HepG2 (cell line): Measurements from ENCODE around the gene RBM19. TPM values are rescaled to one million over a fixed set of nuclear protein-coding genes. Genes with fewer than 3 reads are reported as not detected.

Experiments
- MIXL1 ChIP-seq: IDR thresholded peaks from 2 replicates; pipeline ENCODE4 v1.6.1; 2016
- SNAPC2 ChIP-seq: sonication (generic); formaldehyde crosslinking; IDR thresholded peaks from 2 replicates; pipeline ENCODE4 v1.8.1; 2022; ENCODE audit warnings: mild to moderate bottlenecking, missing genetic modification reagents
- TBX3 ChIP-seq: fragments of 450-650 bp; IDR thresholded peaks from 2 replicates; pipeline ENCODE4 v1.6.1; 2017; ENCODE audit warnings: antibody characterized with exemption, mild to moderate bottlenecking, inconsistent platforms, borderline replicate concordance
- ZBTB21 ChIP-seq: sonication (generic); formaldehyde crosslinking; IDR thresholded peaks from 2 replicates; pipeline ENCODE4 v1.4.0; 2020; ENCODE audit warnings: missing genetic modification reagents
- ZNF790 ChIP-seq: sonication (generic); formaldehyde crosslinking; IDR thresholded peaks from 2 replicates; pipeline ENCODE4 v1.8.0; 2022; ENCODE audit warnings: missing genetic modification reagents, mild to moderate bottlenecking, borderline replicate concordance
- polyA plus RNA-seq, 8 experiments: library from polyadenylated mRNA; depleted of rRNA in 3 of 8; stranded (reverse) in 7 of 8; unstranded in 1 of 8; fragments of >200 nt; fragmentation: Illumina TruSeq in 4 of 8; extraction: Trizol in 4 of 8; gene quantifications; 2 replicates each; pipeline versions ENCODE4 v1.2.1 to v1.2.3, GENCODE V29; 2011 to 2016; ENCODE audit warnings: low read depth in 4 of 8, missing spikeins in 1 of 8, mixed read lengths in 1 of 8; ENCODE audit not compliant: insufficient read depth in 1 of 8
- total RNA-seq, 5 experiments: library from RNA; depleted of rRNA; stranded (reverse); fragments of >200 nt; fragmentation: Illumina TruSeq; extraction: Trizol; gene quantifications; 2 replicates each; pipeline ENCODE4 v1.2.3, GENCODE V29; 2016; ENCODE audit warnings: low read depth in 1 of 5
- TF ChIP-seq, protein P1 (sequence below): sonication (generic); formaldehyde crosslinking; IDR thresholded peaks from 2 replicates; pipeline ENCODE4 v1.4.0; 2020; ENCODE audit warnings: missing genetic modification reagents
- TF ChIP-seq, protein P2 (sequence below): sonication (generic); formaldehyde crosslinking; IDR thresholded peaks from 2 replicates; pipeline ENCODE4 v1.4.0; 2020; ENCODE audit warnings: missing genetic modification reagents
- TF ChIP-seq, protein P3 (sequence below): sonication (generic); formaldehyde crosslinking; IDR thresholded peaks from 2 replicates; pipeline ENCODE4 v1.8.1; 2022; ENCODE audit warnings: low read depth, mild to moderate bottlenecking, missing genetic modification reagents
- TF ChIP-seq, protein P4 (sequence below): IDR thresholded peaks from 2 replicates; pipeline ENCODE4 v1.6.1; 2012; ENCODE audit warnings: inconsistent platforms
- TF ChIP-seq, protein P5 (sequence below): sonication (generic); formaldehyde crosslinking; IDR thresholded peaks from 2 replicates; pipeline ENCODE4 v1.4.0; 2020; ENCODE audit warnings: missing genetic modification reagents
- TF ChIP-seq, protein P6 (sequence below): fragments of 450-650 bp; IDR thresholded peaks from 2 replicates; pipeline ENCODE4 v1.6.1; 2017

The RBM19 gene
- total and polyA plus RNA-seq, 2 of the 13 experiments (the other 11 are each of a cell fraction or from before 2014, with no cell fraction given) = 19.3 to 32.2 TPM

DNA sequence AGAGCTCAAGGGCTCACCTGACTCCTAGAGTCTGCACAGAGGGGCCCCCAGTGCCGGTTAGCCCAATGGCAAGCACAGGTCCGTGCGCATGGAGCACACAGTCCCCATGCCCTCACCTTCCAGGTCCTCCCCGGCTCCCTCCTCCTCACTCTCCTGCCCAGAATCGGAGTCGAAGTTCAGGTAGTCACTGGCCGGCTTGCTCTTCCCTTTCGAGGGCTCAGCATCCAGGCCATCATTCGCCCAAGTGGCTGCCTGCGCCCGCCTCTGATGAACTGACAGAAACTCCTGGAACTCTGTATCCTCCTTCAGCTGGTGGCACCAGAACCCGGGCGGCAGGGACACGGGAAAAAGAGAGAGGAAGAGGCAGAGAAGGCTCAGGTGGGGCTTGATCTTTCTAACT is 7.0 kb downstream of the RBM19 start (continued):
- TF ChIP-seq, protein P1, sequence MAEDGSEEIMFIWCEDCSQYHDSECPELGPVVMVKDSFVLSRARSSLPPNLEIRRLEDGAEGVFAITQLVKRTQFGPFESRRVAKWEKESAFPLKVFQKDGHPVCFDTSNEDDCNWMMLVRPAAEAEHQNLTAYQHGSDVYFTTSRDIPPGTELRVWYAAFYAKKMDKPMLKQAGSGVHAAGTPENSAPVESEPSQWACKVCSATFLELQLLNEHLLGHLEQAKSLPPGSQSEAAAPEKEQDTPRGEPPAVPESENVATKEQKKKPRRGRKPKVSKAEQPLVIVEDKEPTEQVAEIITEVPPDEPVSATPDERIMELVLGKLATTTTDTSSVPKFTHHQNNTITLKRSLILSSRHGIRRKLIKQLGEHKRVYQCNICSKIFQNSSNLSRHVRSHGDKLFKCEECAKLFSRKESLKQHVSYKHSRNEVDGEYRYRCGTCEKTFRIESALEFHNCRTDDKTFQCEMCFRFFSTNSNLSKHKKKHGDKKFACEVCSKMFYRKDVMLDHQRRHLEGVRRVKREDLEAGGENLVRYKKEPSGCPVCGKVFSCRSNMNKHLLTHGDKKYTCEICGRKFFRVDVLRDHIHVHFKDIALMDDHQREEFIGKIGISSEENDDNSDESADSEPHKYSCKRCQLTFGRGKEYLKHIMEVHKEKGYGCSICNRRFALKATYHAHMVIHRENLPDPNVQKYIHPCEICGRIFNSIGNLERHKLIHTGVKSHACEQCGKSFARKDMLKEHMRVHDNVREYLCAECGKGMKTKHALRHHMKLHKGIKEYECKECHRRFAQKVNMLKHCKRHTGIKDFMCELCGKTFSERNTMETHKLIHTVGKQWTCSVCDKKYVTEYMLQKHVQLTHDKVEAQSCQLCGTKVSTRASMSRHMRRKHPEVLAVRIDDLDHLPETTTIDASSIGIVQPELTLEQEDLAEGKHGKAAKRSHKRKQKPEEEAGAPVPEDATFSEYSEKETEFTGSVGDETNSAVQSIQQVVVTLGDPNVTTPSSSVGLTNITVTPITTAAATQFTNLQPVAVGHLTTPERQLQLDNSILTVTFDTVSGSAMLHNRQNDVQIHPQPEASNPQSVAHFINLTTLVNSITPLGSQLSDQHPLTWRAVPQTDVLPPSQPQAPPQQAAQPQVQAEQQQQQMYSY (CRISPR knock-in tag) = no peak
- TF ChIP-seq, protein P2, sequence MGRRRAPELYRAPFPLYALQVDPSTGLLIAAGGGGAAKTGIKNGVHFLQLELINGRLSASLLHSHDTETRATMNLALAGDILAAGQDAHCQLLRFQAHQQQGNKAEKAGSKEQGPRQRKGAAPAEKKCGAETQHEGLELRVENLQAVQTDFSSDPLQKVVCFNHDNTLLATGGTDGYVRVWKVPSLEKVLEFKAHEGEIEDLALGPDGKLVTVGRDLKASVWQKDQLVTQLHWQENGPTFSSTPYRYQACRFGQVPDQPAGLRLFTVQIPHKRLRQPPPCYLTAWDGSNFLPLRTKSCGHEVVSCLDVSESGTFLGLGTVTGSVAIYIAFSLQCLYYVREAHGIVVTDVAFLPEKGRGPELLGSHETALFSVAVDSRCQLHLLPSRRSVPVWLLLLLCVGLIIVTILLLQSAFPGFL (CRISPR knock-in tag) = no peak
- no peak for TF ChIP-seq TBX3
- TF ChIP-seq, protein P3, sequence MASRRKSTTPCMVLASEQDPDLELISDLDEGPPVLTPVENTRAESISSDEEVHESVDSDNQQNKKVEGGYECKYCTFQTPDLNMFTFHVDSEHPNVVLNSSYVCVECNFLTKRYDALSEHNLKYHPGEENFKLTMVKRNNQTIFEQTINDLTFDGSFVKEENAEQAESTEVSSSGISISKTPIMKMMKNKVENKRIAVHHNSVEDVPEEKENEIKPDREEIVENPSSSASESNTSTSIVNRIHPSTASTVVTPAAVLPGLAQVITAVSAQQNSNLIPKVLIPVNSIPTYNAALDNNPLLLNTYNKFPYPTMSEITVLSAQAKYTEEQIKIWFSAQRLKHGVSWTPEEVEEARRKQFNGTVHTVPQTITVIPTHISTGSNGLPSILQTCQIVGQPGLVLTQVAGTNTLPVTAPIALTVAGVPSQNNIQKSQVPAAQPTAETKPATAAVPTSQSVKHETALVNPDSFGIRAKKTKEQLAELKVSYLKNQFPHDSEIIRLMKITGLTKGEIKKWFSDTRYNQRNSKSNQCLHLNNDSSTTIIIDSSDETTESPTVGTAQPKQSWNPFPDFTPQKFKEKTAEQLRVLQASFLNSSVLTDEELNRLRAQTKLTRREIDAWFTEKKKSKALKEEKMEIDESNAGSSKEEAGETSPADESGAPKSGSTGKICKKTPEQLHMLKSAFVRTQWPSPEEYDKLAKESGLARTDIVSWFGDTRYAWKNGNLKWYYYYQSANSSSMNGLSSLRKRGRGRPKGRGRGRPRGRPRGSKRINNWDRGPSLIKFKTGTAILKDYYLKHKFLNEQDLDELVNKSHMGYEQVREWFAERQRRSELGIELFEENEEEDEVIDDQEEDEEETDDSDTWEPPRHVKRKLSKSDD (CRISPR knock-in tag) = no peak
- TF ChIP-seq, protein P4, sequence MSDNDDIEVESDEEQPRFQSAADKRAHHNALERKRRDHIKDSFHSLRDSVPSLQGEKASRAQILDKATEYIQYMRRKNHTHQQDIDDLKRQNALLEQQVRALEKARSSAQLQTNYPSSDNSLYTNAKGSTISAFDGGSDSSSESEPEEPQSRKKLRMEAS = no peak
- TF ChIP-seq ZBTB21 (CRISPR knock-in tag) = no peak
- TF ChIP-seq MIXL1 = no peak
- TF ChIP-seq SNAPC2 (CRISPR knock-in tag) = no peak
- TF ChIP-seq ZNF790 (CRISPR knock-in tag) = no peak
- TF ChIP-seq, protein P5, sequence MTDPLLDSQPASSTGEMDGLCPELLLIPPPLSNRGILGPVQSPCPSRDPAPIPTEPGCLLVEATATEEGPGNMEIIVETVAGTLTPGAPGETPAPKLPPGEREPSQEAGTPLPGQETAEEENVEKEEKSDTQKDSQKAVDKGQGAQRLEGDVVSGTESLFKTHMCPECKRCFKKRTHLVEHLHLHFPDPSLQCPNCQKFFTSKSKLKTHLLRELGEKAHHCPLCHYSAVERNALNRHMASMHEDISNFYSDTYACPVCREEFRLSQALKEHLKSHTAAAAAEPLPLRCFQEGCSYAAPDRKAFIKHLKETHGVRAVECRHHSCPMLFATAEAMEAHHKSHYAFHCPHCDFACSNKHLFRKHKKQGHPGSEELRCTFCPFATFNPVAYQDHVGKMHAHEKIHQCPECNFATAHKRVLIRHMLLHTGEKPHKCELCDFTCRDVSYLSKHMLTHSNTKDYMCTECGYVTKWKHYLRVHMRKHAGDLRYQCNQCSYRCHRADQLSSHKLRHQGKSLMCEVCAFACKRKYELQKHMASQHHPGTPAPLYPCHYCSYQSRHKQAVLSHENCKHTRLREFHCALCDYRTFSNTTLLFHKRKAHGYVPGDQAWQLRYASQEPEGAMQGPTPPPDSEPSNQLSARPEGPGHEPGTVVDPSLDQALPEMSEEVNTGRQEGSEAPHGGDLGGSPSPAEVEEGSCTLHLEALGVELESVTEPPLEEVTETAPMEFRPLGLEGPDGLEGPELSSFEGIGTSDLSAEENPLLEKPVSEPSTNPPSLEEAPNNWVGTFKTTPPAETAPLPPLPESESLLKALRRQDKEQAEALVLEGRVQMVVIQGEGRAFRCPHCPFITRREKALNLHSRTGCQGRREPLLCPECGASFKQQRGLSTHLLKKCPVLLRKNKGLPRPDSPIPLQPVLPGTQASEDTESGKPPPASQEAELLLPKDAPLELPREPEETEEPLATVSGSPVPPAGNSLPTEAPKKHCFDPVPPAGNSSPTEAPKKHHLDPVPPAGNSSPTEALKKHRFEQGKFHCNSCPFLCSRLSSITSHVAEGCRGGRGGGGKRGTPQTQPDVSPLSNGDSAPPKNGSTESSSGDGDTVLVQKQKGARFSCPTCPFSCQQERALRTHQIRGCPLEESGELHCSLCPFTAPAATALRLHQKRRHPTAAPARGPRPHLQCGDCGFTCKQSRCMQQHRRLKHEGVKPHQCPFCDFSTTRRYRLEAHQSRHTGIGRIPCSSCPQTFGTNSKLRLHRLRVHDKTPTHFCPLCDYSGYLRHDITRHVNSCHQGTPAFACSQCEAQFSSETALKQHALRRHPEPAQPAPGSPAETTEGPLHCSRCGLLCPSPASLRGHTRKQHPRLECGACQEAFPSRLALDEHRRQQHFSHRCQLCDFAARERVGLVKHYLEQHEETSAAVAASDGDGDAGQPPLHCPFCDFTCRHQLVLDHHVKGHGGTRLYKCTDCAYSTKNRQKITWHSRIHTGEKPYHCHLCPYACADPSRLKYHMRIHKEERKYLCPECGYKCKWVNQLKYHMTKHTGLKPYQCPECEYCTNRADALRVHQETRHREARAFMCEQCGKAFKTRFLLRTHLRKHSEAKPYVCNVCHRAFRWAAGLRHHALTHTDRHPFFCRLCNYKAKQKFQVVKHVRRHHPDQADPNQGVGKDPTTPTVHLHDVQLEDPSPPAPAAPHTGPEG (CRISPR knock-in tag) = no peak
- TF ChIP-seq, protein P6, sequence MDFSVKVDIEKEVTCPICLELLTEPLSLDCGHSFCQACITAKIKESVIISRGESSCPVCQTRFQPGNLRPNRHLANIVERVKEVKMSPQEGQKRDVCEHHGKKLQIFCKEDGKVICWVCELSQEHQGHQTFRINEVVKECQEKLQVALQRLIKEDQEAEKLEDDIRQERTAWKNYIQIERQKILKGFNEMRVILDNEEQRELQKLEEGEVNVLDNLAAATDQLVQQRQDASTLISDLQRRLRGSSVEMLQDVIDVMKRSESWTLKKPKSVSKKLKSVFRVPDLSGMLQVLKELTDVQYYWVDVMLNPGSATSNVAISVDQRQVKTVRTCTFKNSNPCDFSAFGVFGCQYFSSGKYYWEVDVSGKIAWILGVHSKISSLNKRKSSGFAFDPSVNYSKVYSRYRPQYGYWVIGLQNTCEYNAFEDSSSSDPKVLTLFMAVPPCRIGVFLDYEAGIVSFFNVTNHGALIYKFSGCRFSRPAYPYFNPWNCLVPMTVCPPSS = no peak
- TF ChIP-seq, all 625 proteins: peak for 0
